ENCODE measurements around the gene OBSCN. TPM values are rescaled to one million over a fixed set of nuclear protein-coding genes. Genes with fewer than 3 reads are reported as not detected.

OBSCN gene
- total RNA-seq, 1 donor from 2014 or later = 30.2 TPM

DNA sequence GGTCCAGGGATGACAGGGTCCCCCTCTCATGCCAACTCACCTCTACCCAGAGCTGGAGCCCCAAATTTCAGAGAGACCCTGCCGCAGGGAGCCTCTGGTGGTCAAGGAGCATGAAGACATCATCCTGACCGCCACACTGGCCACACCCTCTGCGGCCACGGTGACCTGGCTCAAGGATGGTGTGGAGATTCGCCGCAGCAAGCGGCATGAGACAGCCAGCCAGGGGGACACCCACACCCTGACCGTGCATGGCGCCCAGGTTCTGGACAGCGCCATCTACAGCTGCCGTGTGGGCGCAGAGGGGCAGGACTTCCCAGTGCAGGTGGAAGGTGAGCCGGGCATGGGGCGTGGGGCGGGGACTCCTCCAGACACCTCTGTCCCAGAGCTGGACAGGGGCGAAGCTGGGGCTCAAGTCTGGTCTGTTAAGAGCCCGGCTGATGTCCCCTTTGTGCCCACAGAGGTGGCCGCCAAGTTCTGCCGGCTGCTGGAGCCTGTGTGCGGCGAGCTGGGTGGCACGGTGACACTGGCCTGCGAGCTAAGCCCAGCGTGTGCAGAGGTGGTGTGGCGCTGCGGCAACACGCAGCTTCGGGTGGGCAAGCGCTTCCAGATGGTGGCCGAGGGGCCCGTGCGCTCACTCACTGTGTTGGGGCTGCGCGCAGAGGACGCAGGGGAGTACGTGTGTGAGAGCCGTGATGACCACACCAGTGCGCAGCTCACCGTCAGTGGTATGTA lies 66.0 kb downstream of the OBSCN start:
- no peak for FAIRE-seq
- DNase-seq (ENCODE audit: low spot score in 2 of 2) = no peak

- no peak for FAIRE-seq
These were observed 66.8 kb downstream of the OBSCN start for GRCh38 chr1:228274452-228275178.

DNA sequence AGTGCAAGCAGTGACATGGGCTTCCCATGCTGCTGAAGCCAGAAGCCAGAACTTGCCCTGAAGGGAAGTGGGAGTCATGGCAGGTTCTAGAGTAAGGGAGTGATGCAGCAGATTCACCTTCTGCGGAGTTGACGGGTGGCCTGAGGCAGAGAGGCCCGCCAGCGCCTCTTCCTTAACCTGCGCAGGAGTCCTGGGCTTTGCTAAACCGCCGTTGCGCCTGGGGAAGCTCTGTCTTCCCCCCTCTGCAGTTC lies 67.3 kb downstream of the OBSCN start:
- DNase-seq (ENCODE audit: low spot score in 2 of 2) (no peak), FAIRE-seq (no peak)

More at GRCh38 chr1:228274452-228275178, 66.8 kb downstream of the OBSCN start:
- no peak for DNase-seq (ENCODE audit: low spot score in 2 of 2)

- FAIRE-seq (no peak), DNase-seq (ENCODE audit: low spot score in 2 of 2) (peak; percentile 73 to 84)
These were observed 67.8 kb downstream of the OBSCN start for GRCh38 chr1:228275430-228276173.

DNA sequence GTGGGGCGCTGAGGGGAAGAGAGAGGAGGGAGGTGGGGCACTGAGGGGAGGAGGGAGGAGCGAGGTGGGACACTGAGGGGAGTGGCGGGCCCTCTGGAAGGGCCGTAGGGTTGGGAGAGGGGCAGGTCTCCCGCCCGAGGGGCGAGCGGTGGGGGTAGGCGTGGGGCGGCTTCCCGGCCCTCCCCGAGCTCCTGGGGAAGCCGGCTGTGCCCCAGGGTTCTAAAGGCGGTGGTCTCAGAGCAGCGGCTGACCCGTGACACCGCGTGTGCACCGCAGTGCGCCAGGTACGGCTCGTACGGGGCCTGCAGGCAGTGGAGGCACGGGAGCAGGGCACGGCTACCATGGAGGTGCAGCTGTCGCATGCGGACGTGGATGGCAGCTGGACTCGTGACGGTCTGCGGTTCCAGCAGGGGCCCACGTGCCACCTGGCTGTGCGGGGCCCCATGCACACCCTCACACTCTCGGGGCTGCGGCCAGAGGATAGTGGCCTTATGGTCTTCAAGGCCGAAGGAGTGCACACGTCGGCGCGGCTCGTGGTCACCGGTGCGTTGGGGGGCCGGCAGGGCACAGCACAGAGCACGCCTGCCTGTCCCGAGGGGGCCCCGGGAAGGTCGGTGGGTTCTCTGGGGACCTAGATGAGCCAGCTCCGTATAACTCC lies 68.5 kb downstream of the OBSCN start:
- FAIRE-seq (no peak), DNase-seq (ENCODE audit: low spot score in 2 of 2) (no peak)

GRCh38 chr1:228276901-228277490 lies 69.2 kb downstream of the OBSCN start:
- DNase-seq (ENCODE audit: low spot score in 2 of 2) (no peak), FAIRE-seq (no peak)

- no peak for DNase-seq (ENCODE audit: low spot score in 2 of 2)
- FAIRE-seq = no peak
These were observed 69.9 kb downstream of the OBSCN start for GRCh38 chr1:228277491-228278431.

GRCh38 chr1:228278432-228278941 lies 70.6 kb downstream of the OBSCN start:
- DNase-seq (ENCODE audit: low spot score in 2 of 2) = no peak
- no peak for FAIRE-seq

- DNase-seq (ENCODE audit: low spot score in 2 of 2) (no peak), FAIRE-seq (no peak)
These were observed 71.3 kb downstream of the OBSCN start for GRCh38 chr1:228279011-228279721.

DNA sequence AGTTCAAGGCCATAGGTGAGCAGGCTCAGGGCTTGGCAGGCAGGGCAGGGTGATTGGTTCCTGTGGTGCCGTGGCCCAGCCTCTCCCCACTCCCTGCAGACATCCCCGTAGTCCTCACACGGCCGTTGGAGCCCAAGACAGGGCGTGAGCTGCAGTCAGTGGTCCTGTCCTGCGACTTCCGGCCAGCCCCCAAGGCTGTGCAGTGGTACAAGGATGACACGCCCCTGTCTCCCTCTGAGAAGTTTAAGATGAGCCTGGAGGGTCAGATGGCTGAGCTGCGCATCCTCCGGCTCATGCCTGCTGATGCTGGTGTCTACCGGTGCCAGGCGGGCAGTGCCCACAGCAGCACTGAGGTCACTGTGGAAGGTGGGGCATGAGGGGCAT lies 71.9 kb downstream of the OBSCN start:
- FAIRE-seq (no peak), DNase-seq (ENCODE audit: low spot score in 2 of 2) (no peak)

- DNase-seq (ENCODE audit: low spot score in 2 of 2) = no peak
- FAIRE-seq = no peak
These were observed 72.5 kb downstream of the OBSCN start for GRCh38 chr1:228280106-228280901.

GRCh38 chr1:228280961-228281591 lies 73.2 kb downstream of the OBSCN start:
- DNase-seq (ENCODE audit: low spot score in 2 of 2) = no peak
- no peak for FAIRE-seq

DNA sequence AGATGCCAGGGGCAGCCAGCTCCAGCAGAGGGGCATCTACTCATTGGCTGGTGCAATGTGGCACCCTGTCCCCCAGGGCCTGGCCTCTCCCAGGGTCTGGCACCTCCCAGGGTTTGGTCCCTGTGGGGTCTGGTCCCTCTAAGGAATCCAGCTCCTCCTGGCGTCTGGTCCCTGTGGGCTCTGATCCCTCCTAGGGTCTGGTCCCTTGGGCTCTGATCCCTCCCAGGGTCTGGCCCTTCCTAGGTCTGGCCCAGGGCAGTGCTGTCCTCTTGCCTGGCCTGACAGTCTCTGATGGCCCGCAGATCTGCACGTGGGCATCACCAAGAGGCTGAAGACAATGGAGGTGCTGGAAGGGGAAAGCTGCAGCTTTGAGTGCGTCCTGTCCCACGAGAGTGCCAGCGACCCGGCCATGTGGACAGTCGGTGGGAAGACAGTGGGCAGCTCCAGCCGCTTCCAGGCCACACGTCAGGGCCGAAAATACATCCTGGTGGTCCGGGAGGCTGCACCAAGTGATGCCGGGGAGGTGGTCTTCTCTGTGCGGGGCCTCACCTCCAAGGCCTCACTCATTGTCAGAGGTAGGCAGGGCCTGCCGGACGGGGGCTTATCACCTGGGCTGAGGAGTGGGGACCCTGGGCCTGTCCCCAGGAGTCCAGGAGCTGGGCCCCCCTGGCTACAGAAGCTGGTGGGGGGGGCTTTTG lies 73.9 kb downstream of the OBSCN start:
- DNase-seq (ENCODE audit: low spot score in 2 of 2) (no peak), FAIRE-seq (no peak)

DNA sequence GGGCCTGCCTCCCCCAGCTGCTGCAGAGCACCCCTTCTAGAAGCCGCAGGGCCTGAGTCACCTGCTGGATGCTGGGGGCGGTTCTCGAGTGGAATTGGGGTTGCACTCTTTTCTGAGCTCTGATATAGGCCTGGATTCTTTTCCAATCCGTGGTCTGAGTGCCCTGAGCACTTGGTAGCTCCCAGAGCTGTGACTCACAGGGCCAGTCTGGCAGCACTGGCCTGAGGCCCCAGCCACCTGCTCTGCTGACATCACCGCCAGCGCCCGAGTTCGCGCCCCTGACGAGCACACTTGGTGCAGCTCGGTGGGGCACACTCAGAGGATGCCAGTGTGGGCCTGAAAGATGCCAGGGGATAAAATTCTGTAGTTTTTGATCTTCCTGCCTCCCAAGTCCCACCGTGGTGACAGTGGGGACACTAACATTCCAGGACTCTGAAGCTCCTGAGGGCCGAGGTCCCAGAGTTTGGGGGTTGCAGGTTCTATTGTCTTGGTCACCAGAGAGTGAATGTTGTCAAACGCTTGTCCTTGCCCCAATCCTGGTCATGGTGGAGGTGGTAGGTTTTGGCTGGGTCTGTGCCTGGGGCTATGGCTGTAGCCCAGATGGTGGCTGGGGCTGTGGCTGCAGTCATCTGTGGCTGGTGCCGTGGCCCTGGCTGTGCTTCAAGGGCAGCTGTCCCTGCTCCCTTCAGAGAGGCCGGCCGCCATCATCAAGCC lies 74.6 kb downstream of the OBSCN start:
- FAIRE-seq (no peak), DNase-seq (ENCODE audit: low spot score in 2 of 2) (no peak)

DNA sequence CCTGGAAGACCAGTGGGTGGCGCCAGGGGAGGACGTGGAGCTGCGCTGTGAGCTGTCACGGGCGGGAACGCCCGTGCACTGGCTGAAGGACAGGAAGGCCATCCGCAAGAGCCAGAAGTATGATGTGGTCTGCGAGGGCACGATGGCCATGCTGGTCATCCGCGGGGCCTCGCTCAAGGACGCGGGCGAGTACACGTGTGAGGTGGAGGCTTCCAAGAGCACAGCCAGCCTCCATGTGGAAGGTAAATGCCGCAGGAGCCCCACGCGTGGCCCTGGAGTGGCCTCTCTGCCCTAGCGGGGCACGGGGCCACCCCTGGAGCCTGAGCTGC lies 75.2 kb downstream of the OBSCN start:
- FAIRE-seq (no peak), DNase-seq (ENCODE audit: low spot score in 2 of 2) (no peak)

DNA sequence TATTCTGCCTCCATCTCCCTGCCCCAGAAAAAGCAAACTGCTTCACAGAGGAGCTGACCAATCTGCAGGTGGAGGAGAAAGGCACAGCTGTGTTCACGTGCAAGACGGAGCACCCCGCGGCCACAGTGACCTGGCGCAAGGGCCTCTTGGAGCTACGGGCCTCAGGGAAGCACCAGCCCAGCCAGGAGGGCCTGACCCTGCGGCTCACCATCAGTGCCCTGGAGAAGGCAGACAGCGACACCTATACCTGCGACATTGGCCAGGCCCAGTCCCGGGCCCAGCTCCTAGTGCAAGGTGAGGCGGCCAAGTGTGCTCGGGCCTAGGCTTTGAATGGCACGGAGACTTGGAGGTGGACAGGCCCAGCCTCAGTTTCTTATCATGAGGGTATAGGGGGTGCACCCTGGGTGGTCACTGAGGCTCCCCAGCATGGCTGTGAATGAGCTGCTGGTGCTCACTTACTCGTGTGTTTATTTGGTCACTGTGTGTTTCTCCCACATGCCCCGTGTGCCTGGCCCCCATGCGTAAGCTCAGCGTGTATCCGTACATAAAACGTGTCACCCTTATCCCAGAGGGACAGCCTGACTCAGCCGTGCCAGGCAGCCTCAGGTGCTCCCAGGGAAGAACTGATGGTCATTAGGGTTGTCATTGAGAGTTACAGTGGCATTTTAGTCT lies 75.8 kb downstream of the OBSCN start:
- DNase-seq (ENCODE audit: low spot score in 2 of 2) = no peak
- no peak for FAIRE-seq
